ENCODE data around the gene RPL15.

DNA sequence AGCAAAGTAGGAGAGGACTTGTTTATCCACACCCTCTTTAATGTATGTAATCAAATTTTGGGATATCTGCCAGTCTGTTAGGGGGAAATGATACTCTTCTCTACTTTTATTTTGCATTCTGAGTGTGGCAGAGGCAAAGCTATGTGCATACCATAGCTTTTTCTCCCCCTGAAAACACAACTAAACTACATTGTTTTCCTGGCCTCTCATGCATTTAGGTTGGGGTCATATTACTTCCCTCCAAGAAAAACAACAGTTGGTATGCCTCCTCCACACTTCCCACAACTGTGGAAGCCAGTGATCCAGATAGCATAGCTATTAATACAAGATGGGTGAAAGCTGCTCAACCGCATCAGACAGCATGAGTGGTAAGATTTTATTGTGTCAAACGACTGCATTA, 6.9 kb downstream of the RPL15 start:
- TF ChIP-seq CTCF (IDR thresholded peaks at IDR 0.05) = no peak
- no peak for TF ChIP-seq EP300 (IDR thresholded peaks at IDR 0.05)
- no peak for TF ChIP-seq POLR2A (IDR thresholded peaks at IDR 0.05)
